Natural killer cell (primary cell): ENCODE data around the gene RTP5. TPM values are rescaled to one million over a fixed set of nuclear protein-coding genes. Genes with fewer than 3 reads are reported as not detected.
A peak's percentile ranks its signal among the peaks of the same experiment; 100 is the strongest.

ENCODE experiments used
- ATAC-seq, 3 donors: fragments of 150-1000 bp in 2 of 3; fragments of 200-7000 bp in 1 of 3; cut with Tn5 transposase; 1 replicate in 1 of 3; 2 replicates in 2 of 3; pipeline ENCODE4 v1.10.0; 2021; ENCODE audit warnings: mild to moderate bottlenecking in 2 of 3, moderate library complexity in 2 of 3
- DNase-seq, 2 donors: peaks; one replicate each; pipeline versions ENCODE4 v3.0.0 to v3.0.0-alpha.2; 2013 to 2021; ENCODE audit warnings: mixed read lengths in 1 of 2
- H3K27ac ChIP-seq: one replicate; pipeline ENCODE4 v1.5.1; 2013; ENCODE audit warnings: mild to moderate bottlenecking, low read length
- H3K27me3 ChIP-seq: one replicate; pipeline ENCODE4 v1.6.1; 2013; ENCODE audit warnings: low read length; ENCODE audit not compliant: control insufficient read depth, insufficient read depth
- H3K36me3 ChIP-seq: one replicate; pipeline ENCODE4 v1.6.1; 2013; ENCODE audit warnings: low read length; ENCODE audit not compliant: control insufficient read depth, insufficient read depth
- H3K4me1 ChIP-seq: one replicate; pipeline ENCODE4 v1.6.1; 2013; ENCODE audit warnings: low read length; ENCODE audit not compliant: control insufficient read depth, insufficient read depth
- H3K4me3 ChIP-seq: one replicate; pipeline ENCODE4 v1.5.1; 2013; ENCODE audit warnings: low read length
- H3K9me3 ChIP-seq: one replicate; pipeline ENCODE4 v1.6.1; 2013; ENCODE audit warnings: low read length; ENCODE audit not compliant: control insufficient read depth, insufficient read depth
- H3K27ac Mint-ChIP-seq, 2 donors: one replicate each; pipeline ENCODE4 v1.8.0; 2022; ENCODE audit warnings: mild to moderate bottlenecking in 2 of 2, mixed read lengths in 2 of 2, moderate library complexity in 1 of 2
- H3K27me3 Mint-ChIP-seq, 2 donors: one replicate each; pipeline ENCODE4 v1.8.0; 2022; ENCODE audit warnings: low read depth in 2 of 2, mixed read lengths in 2 of 2
- H3K36me3 Mint-ChIP-seq: one replicate; pipeline ENCODE4 v1.8.0; 2022; ENCODE audit warnings: mixed read lengths
- H3K4me1 Mint-ChIP-seq, 2 donors: one replicate each; pipeline ENCODE4 v1.8.0; 2022; ENCODE audit warnings: mixed read lengths in 2 of 2
- H3K4me3 Mint-ChIP-seq: one replicate; pipeline ENCODE4 v1.8.0; 2022; ENCODE audit warnings: mild to moderate bottlenecking, moderate library complexity, mixed read lengths
- H3K9me3 Mint-ChIP-seq, 2 donors: one replicate each; pipeline ENCODE4 v1.8.0; 2022; ENCODE audit warnings: mixed read lengths in 2 of 2
- CTCF ChIP-seq: fragments of 200-600 bp; IDR thresholded peaks from one replicate; pipeline ENCODE4 v1.8.0; 2022; ENCODE audit warnings: antibody characterized with exemption
- WGBS: methylation state at CpG from one replicate; pipeline ENCODE4 v1.1.7; 2013; ENCODE audit warnings: missing lambda C conversion rate; ENCODE audit not compliant: insufficient coverage; 5-methylcytosine and 5-hydroxymethylcytosine counted together
- intact Hi-C: fragments of 100-400 bp; cut with micrococcal nuclease; formaldehyde crosslinking; loops from one replicate; pipeline ENCODE4 v1.14.2; 2022
- total RNA-seq, 4 donors: library from RNA; stranded (reverse); fragments of 120-200 nt in 1 of 4; gene quantifications; one replicate each; pipeline versions ENCODE4 v1.2.3 to v1.2.4, GENCODE V29; 2013 to 2022

Gene RTP5
- total RNA-seq, 3 donors from 2014 or later (not counting 1 experiment from before 2014, with no cell fraction given) = 0.47 to 1.7 (median 0.68) TPM

- Mint-ChIP-seq H3K27me3 (peaks cover 0 to 2% of the 10 kb centered on the region in 2 donors), H3K9me3 (peaks cover 0 to 3% of the 10 kb centered on the region in 2 donors), H3K27ac (no peak overlapping the region), H3K4me3 (peak overlapping the region; percentile 67), H3K4me1 (peaks cover 0 to 6% of the 10 kb centered on the region in 2 donors), H3K36me3 (no peaks in the 10 kb centered on the region)
- peak in 1 of 2 donors; percentile 3 for DNase-seq
- no peak for ATAC-seq
- Histone ChIP-seq H3K4me1 (no peaks in the 10 kb centered on the region), H3K27ac (no peak overlapping the region), H3K9me3 (no peaks in the 10 kb centered on the region), H3K36me3 (no peaks in the 10 kb centered on the region), H3K4me3 (no peak overlapping the region), H3K27me3 (no peaks in the 10 kb centered on the region)
- intact Hi-C loops = no loop called here
- no peak for TF ChIP-seq CTCF
- WGBS = 90% methylated on average over 26 of the region's 26 CpGs
These were observed 39.3 kb downstream of the RTP5 start for GRCh38 chr2:241908686-241909420.

GRCh38 chr2:241909769-241910168 is 40.2 kb downstream of the RTP5 start:
- Histone ChIP-seq H3K36me3 (no peaks in the 10 kb centered on the region), H3K4me1 (no peaks in the 10 kb centered on the region), H3K9me3 (no peaks in the 10 kb centered on the region), H3K4me3 (no peak overlapping the region), H3K27me3 (no peaks in the 10 kb centered on the region), H3K27ac (no peak overlapping the region)
- TF ChIP-seq CTCF = no peak
- 98% methylated on average over 12 of the region's 12 CpGs for WGBS
- ATAC-seq (no peak), DNase-seq (no peak)
- Mint-ChIP-seq H3K4me1 (peaks cover 0 to 6% of the 10 kb centered on the region in 2 donors), H3K4me3 (no peak overlapping the region), H3K36me3 (no peaks in the 10 kb centered on the region), H3K27ac (no peak overlapping the region), H3K27me3 (peaks cover 0 to 2% of the 10 kb centered on the region in 2 donors), H3K9me3 (peaks cover 0 to 3% of the 10 kb centered on the region in 2 donors)
- intact Hi-C loops = no loop called here

- no peak for TF ChIP-seq CTCF
- no peak overlapping the region for H3K4me3 ChIP-seq
- H3K36me3 ChIP-seq = no peaks in the 10 kb centered on the region
These were observed 41.3 kb downstream of the RTP5 start for GRCh38 chr2:241910604-241911520.

More at GRCh38 chr2:241910604-241911520, 41.3 kb downstream of the RTP5 start:
- ATAC-seq = no peak
- Histone ChIP-seq H3K9me3 (no peaks in the 10 kb centered on the region), H3K27ac (no peak overlapping the region), H3K4me1 (no peaks in the 10 kb centered on the region), H3K27me3 (no peaks in the 10 kb centered on the region)
- 91% methylated on average over 24 of the region's 26 CpGs for WGBS
- intact Hi-C loops = no loop called here
- Mint-ChIP-seq H3K27ac (no peak overlapping the region), H3K27me3 (peaks cover 0 to 6% of the 10 kb centered on the region in 2 donors), H3K4me3 (no peak overlapping the region), H3K4me1 (peaks cover 0 to 6% of the 10 kb centered on the region in 2 donors), H3K9me3 (peaks cover 0 to 3% of the 10 kb centered on the region in 2 donors), H3K36me3 (no peaks in the 10 kb centered on the region)
- no peak for DNase-seq
